NCI-H187 treated with DMSO at 0.1 percent for 48 hours (cell line): ENCODE data around the gene PIK3R5.

Source experiments
- DNase-seq: peaks from one replicate; lab custom pipeline; 2025; lab: John Stamatoyannopoulos, UW

Gene PIK3R5

GRCh38 chr17:8953156-8953885 lies 12.2 kb downstream of the PIK3R5 start:
- no peak for DNase-seq

GRCh38 chr17:8952191-8952590 lies 13.3 kb downstream of the PIK3R5 start:
- no peak for DNase-seq

GRCh38 chr17:8951206-8951605 lies 14.3 kb downstream of the PIK3R5 start:
- no peak for DNase-seq

- DNase-seq = no peak
These were observed 16.3 kb downstream of the PIK3R5 start for GRCh38 chr17:8949061-8949661.

- no peak for DNase-seq
These were observed 17.0 kb downstream of the PIK3R5 start for GRCh38 chr17:8948462-8948861.

GRCh38 chr17:8947201-8947600 lies 18.3 kb downstream of the PIK3R5 start:
- no peak for DNase-seq

- no peak for DNase-seq
These were observed 19.0 kb downstream of the PIK3R5 start for GRCh38 chr17:8946476-8946875.

GRCh38 chr17:8946071-8946470 lies 19.4 kb downstream of the PIK3R5 start:
- no peak for DNase-seq

GRCh38 chr17:8944748-8945147 lies 20.8 kb downstream of the PIK3R5 start:
- DNase-seq = no peak

GRCh38 chr17:8944083-8944482 lies 21.4 kb downstream of the PIK3R5 start:
- DNase-seq = no peak

- DNase-seq = no peak
These were observed 23.4 kb downstream of the PIK3R5 start for GRCh38 chr17:8941980-8942622.

GRCh38 chr17:8941520-8941919 lies 24.0 kb downstream of the PIK3R5 start:
- no peak for DNase-seq

GRCh38 chr17:8940866-8941471 lies 24.5 kb downstream of the PIK3R5 start:
- DNase-seq = no peak

- DNase-seq = no peak
These were observed 25.8 kb downstream of the PIK3R5 start for GRCh38 chr17:8939496-8940334.

GRCh38 chr17:8938933-8939332 lies 26.6 kb downstream of the PIK3R5 start:
- DNase-seq = no peak

- no peak for DNase-seq
These were observed 30.3 kb downstream of the PIK3R5 start for GRCh38 chr17:8935191-8935590.

- no peak for DNase-seq
These were observed 31.2 kb downstream of the PIK3R5 start for GRCh38 chr17:8934346-8934745.

- no peak for DNase-seq
These were observed 34.9 kb downstream of the PIK3R5 start for GRCh38 chr17:8930649-8931048.

GRCh38 chr17:8928347-8928746 lies 37.2 kb downstream of the PIK3R5 start:
- DNase-seq = no peak

- DNase-seq = no peak
These were observed 38.1 kb downstream of the PIK3R5 start for GRCh38 chr17:8927395-8927794.

- no peak for DNase-seq
These were observed 39.7 kb downstream of the PIK3R5 start for GRCh38 chr17:8925808-8926207.

GRCh38 chr17:8925141-8925540 lies 40.4 kb downstream of the PIK3R5 start:
- no peak for DNase-seq
